HUES64 (cell line): Measurements from ENCODE around the gene MTTP.

Experiments used
- H3K27ac ChIP-seq: 2 replicates; pipeline ENCODE4 v1.7.0; 2013; ENCODE audit warnings: low read depth, low read length, inconsistent platforms
- H3K27me3 ChIP-seq: 2 replicates; pipeline ENCODE4 v1.6.1; 2013; ENCODE audit warnings: mild to moderate bottlenecking, low read length; ENCODE audit not compliant: insufficient read depth
- H3K36me3 ChIP-seq: 2 replicates; pipeline ENCODE4 v1.6.1; 2013; ENCODE audit warnings: mild to moderate bottlenecking, low read length; ENCODE audit not compliant: insufficient read depth
- H3K4me1 ChIP-seq: 2 replicates; pipeline ENCODE4 v1.6.1; 2013; ENCODE audit warnings: mild to moderate bottlenecking, low read length, moderate library complexity; ENCODE audit not compliant: insufficient read depth
- H3K4me3 ChIP-seq: 2 replicates; pipeline ENCODE4 v1.5.1; 2013; ENCODE audit warnings: mild to moderate bottlenecking, low read length, moderate library complexity
- H3K9ac ChIP-seq: 2 replicates; pipeline ENCODE4 v1.6.1; 2013; ENCODE audit warnings: mild to moderate bottlenecking, low read depth, low read length
- H3K9me3 ChIP-seq: 2 replicates; pipeline ENCODE4 v1.6.1; 2013; ENCODE audit warnings: low read depth, low read length; ENCODE audit not compliant: insufficient read depth
- WGBS: fragments of 150-250, 120-280 bp; methylation state at CpG from one replicate; pipeline ENCODE4 v1.1.7; 2013; ENCODE audit warnings: missing lambda C conversion rate; 5-methylcytosine and 5-hydroxymethylcytosine counted together

MTTP gene

DNA sequence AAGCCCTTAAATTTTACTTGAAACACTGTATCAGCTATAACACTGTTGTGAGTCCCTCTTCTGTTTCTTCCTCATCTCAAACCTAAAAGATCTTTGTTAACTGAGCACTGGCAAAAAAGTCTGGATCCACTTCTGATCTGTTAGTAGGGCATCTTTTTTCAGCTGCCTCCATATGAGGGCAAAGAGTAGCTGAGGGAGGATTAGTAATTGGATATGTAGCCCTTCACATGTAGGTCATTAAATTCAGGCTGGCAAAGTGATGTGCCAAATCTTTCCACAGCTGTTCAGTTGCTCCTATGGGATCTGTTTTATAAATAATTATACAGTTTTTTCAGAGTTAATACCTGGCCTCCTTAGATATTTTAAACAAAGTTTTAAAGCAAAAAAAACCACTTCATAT, 9.7 kb upstream of the MTTP start:
- no peaks in the 10 kb centered on the region; the same call in 1 of the 2 replicates for H3K27me3 ChIP-seq
- no peaks in the 10 kb centered on the region for H3K9me3 ChIP-seq
- no peak overlapping the region for H3K4me3 ChIP-seq
- no peak overlapping the region for H3K27ac ChIP-seq
- no peaks in the 10 kb centered on the region for H3K36me3 ChIP-seq
- no peaks in the 10 kb centered on the region for H3K4me1 ChIP-seq
- H3K9ac ChIP-seq, result no peak overlapping the region

GRCh38 chr4:99571883-99572282, 2.7 kb upstream of the MTTP start:
- Histone ChIP-seq H3K27me3 (no peaks in the 10 kb centered on the region; the same call in 1 of the 2 replicates), H3K27ac (no peak overlapping the region), H3K9me3 (no peaks in the 10 kb centered on the region), H3K36me3 (no peaks in the 10 kb centered on the region), H3K4me3 (no peak overlapping the region), H3K4me1 (peaks cover 18% of the 10 kb centered on the region), H3K9ac (no peak overlapping the region)
- WGBS, result 100% methylated on average over 1 of the region's 1 CpG

- H3K4me1 ChIP-seq, result peaks cover 18% of the 10 kb centered on the region
- no peak overlapping the region for H3K27ac ChIP-seq
- no peaks in the 10 kb centered on the region for H3K9me3 ChIP-seq
- H3K27me3 ChIP-seq, result no peaks in the 10 kb centered on the region; the same call in 1 of the 2 replicates
- no peak overlapping the region for H3K4me3 ChIP-seq
- no peaks in the 10 kb centered on the region for H3K36me3 ChIP-seq
- no peak overlapping the region for H3K9ac ChIP-seq
- WGBS, result 96% methylated on average over 6 of the region's 6 CpGs
Observed at GRCh38 chr4:99572527-99573240, 1.9 kb upstream of the MTTP start.

DNA sequence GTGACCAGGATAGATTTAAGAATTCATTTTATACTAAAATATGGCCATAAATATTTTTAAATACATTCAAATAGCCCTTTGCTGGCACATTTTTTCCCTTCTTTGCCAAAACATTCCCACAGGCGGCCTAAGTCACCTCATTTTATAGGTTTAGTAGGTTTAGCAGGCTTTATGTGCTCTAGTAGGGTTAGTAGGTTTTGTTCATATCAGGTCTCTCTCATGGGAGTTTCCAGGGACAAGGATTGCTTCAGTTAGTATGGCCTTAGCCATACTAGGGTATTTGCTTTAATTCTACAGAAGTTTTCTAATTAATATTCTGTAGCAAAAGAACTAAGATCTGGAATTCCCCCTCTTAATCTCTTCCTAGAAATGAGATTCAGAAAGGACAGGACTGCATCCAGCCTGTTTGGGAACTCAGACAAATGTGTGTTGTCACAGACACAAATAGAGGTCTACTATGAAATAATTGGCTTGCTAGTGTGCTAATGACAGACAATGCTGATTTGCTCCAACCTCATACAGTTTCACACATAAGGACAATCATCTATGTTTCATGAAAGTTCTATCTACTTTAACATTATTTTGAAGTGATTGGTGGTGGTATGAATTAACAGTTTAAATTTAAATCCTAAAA, 772 bp upstream of the MTTP start:
- H3K4me3 ChIP-seq, result no peak overlapping the region
- H3K9ac ChIP-seq, result no peak overlapping the region
- 90% methylated on average over 1 of the region's 1 CpG for WGBS
- H3K27me3 ChIP-seq, result no peaks in the 10 kb centered on the region; the same call in 1 of the 2 replicates
- peaks cover 18% of the 10 kb centered on the region for H3K4me1 ChIP-seq
- no peak overlapping the region for H3K27ac ChIP-seq
- H3K36me3 ChIP-seq, result no peaks in the 10 kb centered on the region
- H3K9me3 ChIP-seq, result no peaks in the 10 kb centered on the region

GRCh38 chr4:99578714-99579113, 4.1 kb downstream of the MTTP start:
- H3K27me3 ChIP-seq, result no peaks in the 10 kb centered on the region
- no peaks in the 10 kb centered on the region for H3K36me3 ChIP-seq
- 100% methylated on average over 1 of the region's 2 CpGs for WGBS
- H3K4me3 ChIP-seq, result no peak overlapping the region
- no peak overlapping the region for H3K27ac ChIP-seq
- H3K4me1 ChIP-seq, result peaks cover 18% of the 10 kb centered on the region
- no peak overlapping the region for H3K9ac ChIP-seq
- no peaks in the 10 kb centered on the region for H3K9me3 ChIP-seq

GRCh38 chr4:99585516-99585915, 10.9 kb downstream of the MTTP start:
- H3K27ac ChIP-seq, result no peak overlapping the region
- no peaks in the 10 kb centered on the region; the same call in 1 of the 2 replicates for H3K4me1 ChIP-seq
- no peaks in the 10 kb centered on the region for H3K27me3 ChIP-seq
- no peak overlapping the region for H3K9ac ChIP-seq
- no CpG with 5 or more reads among the region's 1 CpG for WGBS
- no peak overlapping the region for H3K4me3 ChIP-seq
- H3K36me3 ChIP-seq, result no peaks in the 10 kb centered on the region
- H3K9me3 ChIP-seq, result no peaks in the 10 kb centered on the region

- Histone ChIP-seq H3K4me3 (no peak overlapping the region), H3K27me3 (no peaks in the 10 kb centered on the region), H3K9me3 (no peaks in the 10 kb centered on the region), H3K36me3 (no peaks in the 10 kb centered on the region), H3K9ac (no peak overlapping the region), H3K27ac (no peak overlapping the region), H3K4me1 (no peaks in the 10 kb centered on the region; the same call in 1 of the 2 replicates)
- WGBS, result 78% methylated on average over 2 of the region's 2 CpGs
Observed at GRCh38 chr4:99586322-99586721, 11.7 kb downstream of the MTTP start.

DNA sequence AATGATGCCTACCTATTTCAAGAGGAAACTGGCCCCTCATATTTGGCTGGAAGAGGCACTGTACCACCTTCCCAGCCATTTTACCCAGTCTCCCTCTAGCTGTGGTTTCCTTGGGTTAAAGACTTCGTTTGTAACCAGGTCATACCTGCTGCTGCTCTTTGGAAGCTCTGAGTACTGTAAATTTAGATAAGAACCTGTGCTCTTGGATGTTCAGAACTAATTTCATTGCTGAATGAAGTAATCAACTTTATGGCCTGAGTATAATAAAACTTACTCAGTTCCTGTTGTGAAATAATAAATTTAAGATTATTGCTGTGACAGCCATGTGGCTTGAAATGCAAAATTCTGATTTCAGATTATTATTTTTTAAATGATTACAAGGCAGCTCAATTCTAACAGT, 12.2 kb downstream of the MTTP start:
- Histone ChIP-seq H3K27ac (no peak overlapping the region), H3K36me3 (no peaks in the 10 kb centered on the region), H3K4me3 (no peak overlapping the region), H3K4me1 (no peaks in the 10 kb centered on the region; the same call in 1 of the 2 replicates), H3K9me3 (no peaks in the 10 kb centered on the region), H3K27me3 (no peaks in the 10 kb centered on the region), H3K9ac (no peak overlapping the region)
- 53% methylated on average over 1 of the region's 1 CpG for WGBS

DNA sequence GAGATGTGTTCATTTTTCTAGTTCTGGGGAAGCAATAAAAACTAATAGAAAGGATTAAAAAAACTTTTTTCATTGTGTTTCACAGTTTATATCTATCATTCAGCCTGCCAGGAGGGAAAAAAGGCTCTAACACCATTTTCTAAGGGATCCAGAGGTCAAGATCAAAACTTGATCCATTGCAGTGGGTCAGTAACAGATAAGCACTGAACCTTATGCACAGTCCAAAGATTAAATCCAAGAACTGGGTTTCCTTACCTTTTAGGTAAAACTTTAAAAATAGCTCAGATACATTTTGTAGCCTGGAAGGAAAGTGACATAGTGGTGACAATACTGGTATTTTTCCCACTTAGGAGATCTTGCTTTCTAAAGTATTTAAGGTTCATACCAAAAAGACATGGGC, 12.7 kb downstream of the MTTP start:
- no peak overlapping the region for H3K4me3 ChIP-seq
- H3K27me3 ChIP-seq, result no peaks in the 10 kb centered on the region
- no peak overlapping the region for H3K27ac ChIP-seq
- no peak overlapping the region for H3K9ac ChIP-seq
- no peaks in the 10 kb centered on the region for H3K36me3 ChIP-seq
- no peaks in the 10 kb centered on the region; the same call in 1 of the 2 replicates for H3K4me1 ChIP-seq
- no peaks in the 10 kb centered on the region for H3K9me3 ChIP-seq

DNA sequence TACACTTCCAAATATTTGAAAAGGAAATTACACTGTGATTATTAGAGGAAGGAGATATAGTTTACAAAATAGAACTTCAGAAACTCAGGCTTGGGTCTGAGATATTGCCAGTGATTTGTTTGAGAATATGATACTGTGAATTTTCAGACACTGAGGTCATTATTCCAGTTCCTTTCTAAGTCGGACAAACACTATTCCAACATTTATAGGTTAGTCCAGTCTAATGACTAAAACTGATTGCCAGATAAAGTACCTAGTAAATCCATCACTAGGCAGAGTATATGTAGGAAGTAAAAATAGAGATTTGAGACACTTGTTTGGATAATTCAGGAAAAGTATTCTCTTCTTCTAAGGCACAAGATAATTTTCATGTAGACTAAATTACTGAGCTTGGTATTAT, 13.2 kb downstream of the MTTP start:
- no peaks in the 10 kb centered on the region for H3K36me3 ChIP-seq
- no peak overlapping the region for H3K27ac ChIP-seq
- H3K4me3 ChIP-seq, result no peak overlapping the region
- no CpG with 5 or more reads among the region's 1 CpG for WGBS
- no peaks in the 10 kb centered on the region for H3K27me3 ChIP-seq
- no peaks in the 10 kb centered on the region for H3K9me3 ChIP-seq
- no peak overlapping the region for H3K9ac ChIP-seq
- H3K4me1 ChIP-seq, result no peaks in the 10 kb centered on the region; the same call in 1 of the 2 replicates

DNA sequence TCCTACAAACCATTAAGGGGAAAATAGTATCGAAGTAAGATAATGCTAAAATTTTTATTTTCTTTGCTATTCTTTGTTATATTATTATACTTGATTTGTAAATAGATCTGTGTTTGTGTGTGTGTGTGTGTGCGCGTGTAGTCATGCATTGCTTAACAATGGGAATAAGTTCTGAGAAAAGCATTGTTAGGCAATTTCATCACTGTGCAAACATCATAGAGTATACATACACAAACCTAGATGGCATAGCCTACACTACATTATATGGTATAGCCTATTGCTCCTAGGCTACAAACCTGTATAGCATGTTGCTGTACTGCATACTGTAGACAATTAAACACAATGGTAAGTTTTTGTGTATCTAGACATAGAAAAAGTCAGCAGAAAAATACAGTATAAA, 17.1 kb downstream of the MTTP start:
- H3K27me3 ChIP-seq, result no peaks in the 10 kb centered on the region
- H3K36me3 ChIP-seq, result no peaks in the 10 kb centered on the region
- no peaks in the 10 kb centered on the region for H3K9me3 ChIP-seq
- no peak overlapping the region for H3K27ac ChIP-seq
- WGBS, result 100% methylated on average over 1 of the region's 3 CpGs
- H3K4me3 ChIP-seq, result no peak overlapping the region
- no peak overlapping the region for H3K9ac ChIP-seq
- H3K4me1 ChIP-seq, result no peaks in the 10 kb centered on the region
